Ectodermal cell (in vitro differentiated cells): Measurements from ENCODE around the gene ECT2L.

ENCODE experiments used
- H3K27ac ChIP-seq: 2 replicates; pipeline ENCODE4 v1.7.0; 2013; ENCODE audit warnings: mild to moderate bottlenecking, low read depth, low read length; ENCODE audit not compliant: insufficient read depth, poor library complexity, severe bottlenecking
- H3K27me3 ChIP-seq: 2 replicates; pipeline ENCODE4 v1.7.0; 2013; ENCODE audit warnings: mild to moderate bottlenecking, low read length; ENCODE audit not compliant: insufficient read depth, control insufficient read depth, poor library complexity, severe bottlenecking
- H3K36me3 ChIP-seq: one replicate; pipeline ENCODE4 v1.7.0; 2013; ENCODE audit warnings: low read length; ENCODE audit not compliant: control insufficient read depth, insufficient read depth
- H3K4me1 ChIP-seq: one replicate; pipeline ENCODE4 v1.7.0; 2013; ENCODE audit warnings: low read length; ENCODE audit not compliant: control insufficient read depth, insufficient read depth
- H3K4me3 ChIP-seq: 2 replicates; pipeline ENCODE4 v1.7.0; 2013; ENCODE audit warnings: low read depth, low read length, control low read depth; ENCODE audit not compliant: insufficient read depth
- H3K9me3 ChIP-seq: 2 replicates; pipeline ENCODE4 v1.7.0; 2013; ENCODE audit warnings: mild to moderate bottlenecking, low read length, moderate library complexity; ENCODE audit not compliant: control insufficient read depth
- WGBS, 2 experiments: methylation state at CpG; one replicate each; pipeline ENCODE4 v1.1.7; 2013; ENCODE audit warnings: missing lambda C conversion rate in 2 of 2; 5-methylcytosine and 5-hydroxymethylcytosine counted together

The ECT2L gene

GRCh38 chr6:138857775-138858174 lies 61.9 kb downstream of the ECT2L start:
- Histone ChIP-seq H3K27me3 (no peaks in the 10 kb centered on the region), H3K9me3 (no peaks in the 10 kb centered on the region), H3K4me1 (no peaks in the 10 kb centered on the region), H3K4me3 (no peak overlapping the region), H3K36me3 (no peaks in the 10 kb centered on the region), H3K27ac (no peak overlapping the region)
- WGBS, 2 experiments, result 87 to 88% methylated on average over 9 to 10 of the region's 10 CpGs

GRCh38 chr6:138862456-138862855 lies 66.6 kb downstream of the ECT2L start:
- 79 to 82% methylated on average over 8 of the region's 8 CpGs for WGBS, 2 experiments
- H3K27me3 ChIP-seq, result no peaks in the 10 kb centered on the region
- H3K27ac ChIP-seq, result no peak overlapping the region
- no peak overlapping the region for H3K4me3 ChIP-seq
- H3K9me3 ChIP-seq, result no peaks in the 10 kb centered on the region
- H3K36me3 ChIP-seq, result no peaks in the 10 kb centered on the region
- no peaks in the 10 kb centered on the region for H3K4me1 ChIP-seq

- WGBS, 2 experiments, result 89% methylated on average over 9 of the region's 9 CpGs
- Histone ChIP-seq H3K27me3 (no peaks in the 10 kb centered on the region), H3K9me3 (no peaks in the 10 kb centered on the region), H3K4me3 (no peak overlapping the region), H3K27ac (no peak overlapping the region), H3K4me1 (no peaks in the 10 kb centered on the region), H3K36me3 (no peaks in the 10 kb centered on the region)
Observed at GRCh38 chr6:138863321-138863720, 67.4 kb downstream of the ECT2L start.

GRCh38 chr6:138864343-138864890 lies 68.5 kb downstream of the ECT2L start:
- H3K9me3 ChIP-seq, result no peaks in the 10 kb centered on the region
- 94 to 99% methylated on average over 4 to 6 of the region's 6 CpGs for WGBS, 2 experiments
- H3K4me3 ChIP-seq, result no peak overlapping the region
- no peak overlapping the region for H3K27ac ChIP-seq
- no peaks in the 10 kb centered on the region for H3K27me3 ChIP-seq
- H3K36me3 ChIP-seq, result no peaks in the 10 kb centered on the region
- peaks cover 7% of the 10 kb centered on the region for H3K4me1 ChIP-seq

- 94 to 98% methylated on average over 5 to 6 of the region's 6 CpGs for WGBS, 2 experiments
- Histone ChIP-seq H3K9me3 (no peaks in the 10 kb centered on the region), H3K27ac (no peak overlapping the region), H3K4me1 (peaks cover 10% of the 10 kb centered on the region), H3K36me3 (no peaks in the 10 kb centered on the region), H3K4me3 (no peak overlapping the region), H3K27me3 (no peaks in the 10 kb centered on the region)
Observed at GRCh38 chr6:138865480-138866109, 69.7 kb downstream of the ECT2L start.

- no peaks in the 10 kb centered on the region for H3K27me3 ChIP-seq
- H3K9me3 ChIP-seq, result no peaks in the 10 kb centered on the region
- H3K36me3 ChIP-seq, result no peaks in the 10 kb centered on the region
- H3K27ac ChIP-seq, result no peak overlapping the region
- peaks cover 10% of the 10 kb centered on the region for H3K4me1 ChIP-seq
- H3K4me3 ChIP-seq, result no peak overlapping the region
Observed at GRCh38 chr6:138868181-138868580, 72.3 kb downstream of the ECT2L start.

- H3K27me3 ChIP-seq, result no peaks in the 10 kb centered on the region
- no peaks in the 10 kb centered on the region for H3K9me3 ChIP-seq
- WGBS, 2 experiments, result 63 to 75% methylated on average over 4 of the region's 4 CpGs
- no peak overlapping the region for H3K4me3 ChIP-seq
- no peak overlapping the region for H3K27ac ChIP-seq
- H3K36me3 ChIP-seq, result no peaks in the 10 kb centered on the region
- H3K4me1 ChIP-seq, result peaks cover 10% of the 10 kb centered on the region
Observed at GRCh38 chr6:138869398-138869797, 73.5 kb downstream of the ECT2L start.

GRCh38 chr6:138873191-138873590 lies 77.3 kb downstream of the ECT2L start:
- no peaks in the 10 kb centered on the region for H3K36me3 ChIP-seq
- no peaks in the 10 kb centered on the region for H3K9me3 ChIP-seq
- 79 to 82% methylated on average over 7 to 8 of the region's 8 CpGs for WGBS, 2 experiments
- no peaks in the 10 kb centered on the region for H3K27me3 ChIP-seq
- H3K4me1 ChIP-seq, result peaks cover 10% of the 10 kb centered on the region
- no peak overlapping the region for H3K27ac ChIP-seq
- no peak overlapping the region for H3K4me3 ChIP-seq

GRCh38 chr6:138882369-138883017 lies 86.6 kb downstream of the ECT2L start:
- H3K27me3 ChIP-seq, result no peaks in the 10 kb centered on the region
- WGBS, 2 experiments, result 89 to 94% methylated on average over 6 to 7 of the region's 7 CpGs
- H3K27ac ChIP-seq, result no peak overlapping the region
- no peaks in the 10 kb centered on the region for H3K9me3 ChIP-seq
- H3K4me3 ChIP-seq, result no peak overlapping the region
- no peaks in the 10 kb centered on the region for H3K4me1 ChIP-seq
- H3K36me3 ChIP-seq, result no peaks in the 10 kb centered on the region

GRCh38 chr6:138885156-138885819 lies 89.4 kb downstream of the ECT2L start:
- Histone ChIP-seq H3K4me1 (no peaks in the 10 kb centered on the region), H3K4me3 (no peak overlapping the region), H3K27me3 (no peaks in the 10 kb centered on the region), H3K9me3 (no peaks in the 10 kb centered on the region), H3K36me3 (no peaks in the 10 kb centered on the region), H3K27ac (no peak overlapping the region)
- WGBS, 2 experiments, result 84 to 87% methylated on average over 12 to 13 of the region's 13 CpGs
